ENCODE measurements around the gene KLHL21.

Gene KLHL21

GRCh38 chr1:6554907-6555778, 47.5 kb downstream of the KLHL21 start, which contains the start of gene TAS1R1:
TAS1R1 (plus strand) TSS chr1:6555307; CDS start chr1:6555374, 67 bp downstream.
- DNase-seq (ENCODE audit: low read depth in 3 of 3, low spot score in 1 of 3): no peak

GRCh38 chr1:6554031-6554906, 48.4 kb downstream of the KLHL21 start, which contains the start of gene NOL9:
NOL9 (minus strand) TSS chr1:6554513; CDS start chr1:6554502, 11 bp downstream.
- DNase-seq (ENCODE audit: low read depth in 3 of 3, low spot score in 1 of 3): peak; percentile 88 to 94 (median 91)

GRCh38 chr1:6547301-6547700, 55.4 kb downstream of the KLHL21 start:
- DNase-seq (ENCODE audit: low read depth in 3 of 3, low spot score in 1 of 3): no peak

GRCh38 chr1:6546326-6546725, 56.3 kb downstream of the KLHL21 start:
- no peak for DNase-seq (ENCODE audit: low read depth in 3 of 3, low spot score in 1 of 3)

GRCh38 chr1:6545276-6546112, 57.2 kb downstream of the KLHL21 start:
- DNase-seq (ENCODE audit: low read depth in 3 of 3, low spot score in 1 of 3): no peak

GRCh38 chr1:6544831-6545230, 57.8 kb downstream of the KLHL21 start:
- DNase-seq (ENCODE audit: low read depth in 3 of 3, low spot score in 1 of 3): no peak
